HG02759 (cell line): ENCODE data around the gene PCDHA3.
"Not testable (repeated sequence)": the region's sequence is repeated elsewhere in the genome, so short reads cannot be mapped to it uniquely, and the experiment has no call there.

Source experiments
- ATAC-seq: cut with Tn5 transposase; IDR thresholded peaks from one replicate; pipeline ENCODE4 v1.9.1; 2021; ENCODE audit warnings: mild to moderate bottlenecking, moderate library complexity; ENCODE audit not compliant: unreplicated experiment

PCDHA3 gene

GRCh38 chr5:140808889-140809291 is 8.0 kb downstream of the PCDHA3 start:
- no peak for ATAC-seq

GRCh38 chr5:140821375-140822280 is 20.8 kb downstream of the PCDHA3 start, which contains the start of gene PCDHA5:
PCDHA5 (plus strand) TSS chr5:140821613.
- ATAC-seq: no peak

DNA sequence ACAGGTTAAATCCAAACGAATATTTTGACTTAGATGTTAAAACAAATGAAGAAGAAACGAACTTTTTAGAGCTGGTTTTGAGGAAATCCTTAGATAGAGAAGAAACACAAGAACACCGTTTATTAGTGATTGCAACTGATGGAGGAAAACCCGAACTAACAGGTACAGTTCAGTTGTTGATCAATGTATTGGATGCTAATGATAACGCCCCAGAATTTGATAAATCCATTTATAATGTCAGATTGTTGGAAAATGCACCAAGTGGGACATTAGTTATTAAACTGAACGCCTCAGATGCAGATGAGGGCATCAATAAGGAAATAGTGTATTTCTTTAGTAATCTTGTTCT is 21.4 kb downstream of the PCDHA3 start:
- ATAC-seq: no peak

DNA sequence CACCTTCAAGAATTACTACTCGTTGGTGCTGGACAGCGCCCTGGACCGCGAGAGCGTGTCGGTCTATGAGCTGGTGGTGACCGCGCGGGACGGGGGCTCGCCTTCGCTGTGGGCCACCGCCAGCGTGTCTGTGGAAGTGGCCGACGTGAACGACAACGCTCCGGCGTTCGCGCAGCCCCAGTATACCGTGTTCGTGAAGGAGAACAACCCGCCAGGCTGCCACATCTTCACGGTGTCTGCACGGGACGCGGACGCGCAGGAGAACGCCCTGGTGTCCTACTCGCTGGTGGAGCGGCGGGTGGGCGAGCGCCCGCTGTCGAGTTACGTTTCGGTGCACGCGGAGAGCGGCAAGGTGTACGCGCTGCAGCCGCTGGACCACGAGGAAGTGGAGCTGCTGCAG is 22.1 kb downstream of the PCDHA3 start:
- not testable (repeated sequence) for ATAC-seq

GRCh38 chr5:140823475-140823874 is 22.6 kb downstream of the PCDHA3 start:
- no peak for ATAC-seq

DNA sequence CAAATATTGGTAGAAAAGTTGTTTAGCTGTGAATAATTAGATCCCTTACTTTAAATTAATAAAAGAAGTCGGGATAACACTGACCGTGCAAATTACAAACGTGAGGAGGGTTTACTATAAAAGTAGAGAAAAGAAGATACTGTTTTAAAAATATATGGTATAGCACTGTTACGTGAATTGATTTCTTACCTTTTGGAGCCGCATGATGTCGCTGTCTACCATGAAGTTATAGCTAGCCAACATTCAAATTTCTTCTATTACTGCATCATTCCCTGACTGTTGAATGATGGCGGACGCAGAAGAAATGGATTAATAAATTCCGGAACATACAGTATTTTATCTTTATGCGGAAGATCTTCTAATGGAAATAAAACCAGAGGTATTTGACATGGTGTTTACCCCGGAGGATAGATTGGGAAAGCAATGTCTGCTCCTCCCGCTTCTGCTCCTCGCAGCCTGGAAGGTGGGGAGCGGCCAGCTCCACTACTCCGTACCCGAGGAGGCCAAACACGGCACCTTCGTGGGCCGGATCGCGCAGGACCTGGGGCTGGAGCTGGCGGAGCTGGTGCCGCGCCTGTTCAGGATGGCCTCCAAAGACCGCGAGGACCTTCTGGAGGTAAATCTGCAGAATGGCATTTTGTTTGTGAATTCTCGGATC is 27.0 kb downstream of the PCDHA3 start, which contains the start of gene PCDHA6:
PCDHA6 (plus strand) TSS at position 257 of the 658 bp plus-strand sequence; CDS start at position 389, 132 bp downstream.
- ATAC-seq: no peak

DNA sequence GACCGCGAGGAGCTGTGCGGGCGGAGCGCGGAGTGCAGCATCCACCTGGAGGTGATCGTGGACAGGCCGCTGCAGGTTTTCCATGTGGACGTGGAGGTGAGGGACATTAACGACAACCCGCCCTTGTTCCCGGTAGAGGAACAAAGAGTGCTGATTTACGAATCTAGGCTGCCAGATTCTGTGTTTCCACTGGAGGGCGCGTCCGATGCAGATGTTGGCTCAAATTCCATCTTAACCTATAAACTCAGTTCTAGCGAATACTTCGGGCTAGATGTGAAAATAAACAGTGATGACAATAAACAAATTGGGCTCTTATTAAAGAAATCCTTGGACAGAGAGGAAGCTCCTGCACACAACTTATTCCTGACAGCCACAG is 27.5 kb downstream of the PCDHA3 start:
- ATAC-seq: no peak

DNA sequence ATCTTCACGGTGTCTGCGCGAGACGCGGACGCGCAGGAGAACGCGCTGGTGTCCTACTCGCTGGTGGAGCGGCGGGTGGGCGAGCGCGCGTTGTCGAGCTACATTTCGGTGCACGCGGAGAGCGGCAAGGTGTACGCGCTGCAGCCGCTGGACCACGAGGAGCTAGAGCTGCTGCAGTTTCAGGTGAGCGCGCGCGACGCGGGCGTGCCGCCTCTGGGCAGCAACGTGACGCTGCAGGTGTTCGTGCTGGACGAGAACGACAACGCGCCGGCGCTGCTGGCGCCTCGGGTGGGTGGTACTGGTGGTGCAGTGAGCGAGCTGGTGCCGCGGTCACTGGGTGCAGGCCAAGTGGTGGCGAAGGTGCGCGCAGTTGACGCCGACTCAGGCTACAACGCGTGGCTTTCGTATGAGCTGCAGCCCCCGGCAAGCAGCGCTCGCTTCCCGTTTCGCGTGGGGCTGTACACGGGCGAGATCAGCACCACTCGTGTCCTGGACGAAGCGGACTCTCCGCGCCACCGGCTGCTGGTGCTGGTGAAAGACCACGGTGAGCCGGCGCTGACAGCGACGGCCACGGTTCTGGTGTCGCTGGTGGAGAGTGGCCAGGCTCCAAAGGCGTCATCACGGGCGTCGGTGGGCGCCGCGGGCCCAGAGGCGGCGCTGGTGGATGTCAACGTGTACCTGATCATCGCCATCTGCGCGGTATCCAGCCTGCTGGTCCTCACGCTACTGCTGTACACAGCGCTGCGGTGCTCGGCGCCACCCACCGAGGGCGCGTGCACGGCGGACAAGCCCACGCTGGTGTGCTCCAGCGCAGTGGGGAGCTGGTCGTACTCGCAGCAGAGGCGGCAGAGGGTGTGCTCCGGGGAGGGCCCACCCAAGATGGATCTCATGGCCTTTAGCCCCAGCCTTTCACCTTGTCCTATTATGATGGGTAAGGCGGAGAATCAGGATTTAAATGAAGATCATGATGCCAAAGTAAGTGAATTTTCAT is 28.9 kb downstream of the PCDHA3 start:
- not testable (repeated sequence) for ATAC-seq

GRCh38 chr5:140833993-140834392 is 33.1 kb downstream of the PCDHA3 start, which contains the start of gene PCDHA7:
PCDHA7 (plus strand) TSS chr5:140834269; CDS start chr5:140834384, 115 bp downstream.
- ATAC-seq: no peak

DNA sequence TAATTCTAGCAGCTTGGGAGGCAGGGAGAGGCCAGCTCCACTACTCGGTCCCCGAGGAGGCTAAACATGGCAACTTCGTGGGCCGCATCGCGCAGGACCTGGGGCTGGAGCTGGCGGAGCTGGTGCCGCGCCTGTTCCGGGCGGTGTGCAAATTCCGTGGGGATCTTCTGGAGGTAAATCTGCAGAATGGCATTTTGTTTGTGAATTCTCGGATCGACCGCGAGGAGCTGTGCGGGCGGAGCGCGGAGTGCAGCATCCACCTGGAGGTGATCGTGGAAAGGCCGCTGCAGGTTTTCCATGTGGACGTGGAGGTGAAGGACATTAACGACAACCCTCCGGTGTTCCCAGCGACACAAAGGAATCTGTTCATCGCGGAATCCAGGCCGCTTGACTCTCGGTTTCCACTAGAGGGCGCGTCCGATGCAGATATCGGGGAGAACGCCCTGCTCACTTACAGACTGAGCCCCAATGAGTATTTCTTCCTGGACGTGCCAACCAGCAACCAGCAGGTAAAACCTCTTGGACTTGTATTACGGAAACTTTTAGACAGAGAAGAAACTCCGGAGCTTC is 33.7 kb downstream of the PCDHA3 start:
- ATAC-seq: not testable (repeated sequence)

DNA sequence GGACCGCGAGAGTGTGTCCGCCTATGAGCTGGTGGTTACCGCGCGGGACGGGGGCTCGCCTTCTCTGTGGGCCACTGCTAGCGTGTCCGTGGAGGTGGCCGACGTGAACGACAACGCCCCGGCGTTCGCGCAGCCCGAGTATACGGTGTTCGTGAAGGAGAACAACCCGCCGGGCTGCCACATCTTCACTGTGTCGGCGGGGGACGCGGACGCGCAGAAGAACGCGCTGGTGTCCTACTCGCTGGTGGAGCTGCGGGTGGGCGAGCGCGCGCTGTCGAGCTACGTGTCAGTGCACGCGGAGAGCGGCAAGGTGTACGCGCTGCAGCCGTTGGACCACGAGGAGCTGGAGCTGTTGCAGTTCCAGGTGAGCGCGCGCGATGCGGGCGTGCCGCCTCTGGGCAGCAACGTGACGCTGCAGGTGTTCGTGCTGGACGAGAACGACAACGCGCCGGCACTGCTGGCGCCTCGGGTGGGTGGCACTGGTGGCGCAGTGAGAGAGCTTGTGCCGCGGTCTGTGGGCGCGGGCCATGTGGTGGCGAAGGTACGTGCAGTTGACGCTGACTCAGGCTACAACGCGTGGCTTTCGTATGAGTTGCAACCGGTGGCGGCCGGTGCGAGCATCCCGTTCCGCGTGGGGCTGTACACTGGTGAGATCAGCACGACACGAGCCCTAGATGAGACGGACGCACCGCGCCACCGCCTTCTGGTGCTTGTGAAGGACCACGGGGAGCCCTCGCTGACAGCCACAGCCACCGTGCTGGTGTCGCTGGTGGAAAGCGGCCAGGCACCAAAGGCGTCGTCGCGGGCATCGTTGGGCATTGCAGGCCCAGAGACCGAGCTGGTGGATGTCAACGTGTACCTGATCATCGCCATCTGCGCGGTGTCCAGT is 35.0 kb downstream of the PCDHA3 start:
- ATAC-seq: no peak

DNA sequence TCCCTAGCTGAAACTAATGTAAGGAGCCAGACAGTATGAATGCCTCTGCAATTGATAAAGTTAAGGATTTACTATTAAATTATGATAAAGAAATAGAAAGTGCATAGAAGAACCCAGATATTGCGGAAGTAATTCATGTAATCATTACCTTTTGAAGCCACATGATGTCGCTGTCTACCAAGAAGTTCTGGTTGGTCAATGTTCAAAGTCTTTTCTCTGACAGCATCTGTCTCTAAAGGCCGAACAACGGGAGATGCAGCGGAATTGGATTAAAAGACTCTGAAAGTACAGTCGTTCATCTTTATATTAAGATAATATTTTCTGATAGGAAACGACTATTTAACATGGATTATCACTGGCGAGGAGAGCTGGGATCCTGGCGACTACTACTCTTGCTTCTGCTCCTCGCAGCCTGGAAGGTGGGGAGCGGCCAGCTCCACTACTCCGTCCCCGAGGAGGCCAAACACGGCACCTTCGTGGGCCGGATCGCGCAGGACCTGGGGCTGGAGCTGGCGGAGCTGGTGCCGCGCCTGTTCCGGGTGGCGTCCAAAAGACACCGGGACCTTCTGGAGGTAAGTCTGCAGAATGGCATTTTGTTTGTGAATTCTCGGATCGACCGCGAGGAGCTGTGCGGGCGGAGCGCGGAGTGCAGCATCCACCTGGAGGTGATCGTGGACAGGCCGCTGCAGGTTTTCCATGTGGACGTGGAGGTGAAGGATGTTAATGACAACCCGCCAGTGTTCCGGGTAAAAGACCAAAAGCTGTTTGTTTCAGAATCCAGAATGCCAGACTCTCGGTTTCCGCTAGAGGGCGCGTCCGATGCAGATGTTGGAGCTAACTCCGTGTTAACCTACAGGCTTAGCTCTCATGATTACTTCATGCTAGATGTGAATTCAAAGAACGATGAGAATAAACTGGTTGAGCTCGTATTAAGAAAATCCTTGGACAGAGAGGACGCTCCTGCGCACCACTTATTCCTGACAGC is 40.4 kb downstream of the PCDHA3 start, which contains the start of gene PCDHA8:
PCDHA8 (plus strand) TSS at position 210 of the 985 bp plus-strand sequence; CDS start at position 345, 135 bp downstream.
- ATAC-seq: no peak

DNA sequence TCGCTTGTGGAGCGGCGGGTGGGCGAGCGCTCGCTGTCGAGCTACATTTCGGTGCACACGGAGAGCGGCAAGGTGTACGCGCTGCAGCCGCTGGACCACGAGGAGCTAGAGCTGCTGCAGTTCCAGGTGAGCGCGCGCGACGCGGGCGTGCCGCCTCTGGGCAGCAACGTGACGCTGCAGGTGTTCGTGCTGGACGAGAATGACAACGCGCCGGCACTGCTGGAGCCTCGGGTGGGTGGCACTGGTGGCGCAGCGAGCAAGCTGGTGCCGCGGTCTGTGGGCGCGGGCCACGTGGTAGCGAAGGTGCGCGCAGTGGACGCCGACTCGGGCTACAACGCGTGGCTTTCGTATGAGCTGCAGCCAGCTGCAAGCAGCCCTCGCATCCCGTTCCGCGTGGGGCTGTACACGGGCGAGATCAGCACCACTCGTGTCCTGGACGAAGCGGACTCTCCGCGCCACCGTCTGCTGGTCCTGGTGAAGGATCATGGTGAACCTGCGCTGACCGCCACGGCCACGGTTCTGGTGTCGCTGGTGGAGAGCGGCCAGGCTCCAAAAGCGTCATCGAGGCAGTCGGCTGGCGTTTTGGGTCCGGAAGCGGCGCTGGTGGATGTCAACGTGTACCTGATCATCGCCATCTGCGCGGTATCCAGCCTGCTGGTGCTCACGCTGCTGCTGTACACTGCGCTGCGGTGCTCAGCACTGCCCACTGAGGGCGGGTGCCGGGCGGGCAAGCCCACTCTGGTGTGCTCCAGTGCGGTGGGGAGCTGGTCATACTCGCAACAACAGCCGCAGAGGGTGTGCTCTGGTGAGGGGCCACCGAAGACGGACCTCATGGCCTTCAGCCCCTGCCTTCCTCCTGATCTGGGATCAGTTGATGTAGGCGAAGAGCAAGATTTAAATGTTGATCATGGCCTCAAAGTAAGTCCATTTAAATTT is 42.2 kb downstream of the PCDHA3 start:
- no peak for ATAC-seq

DNA sequence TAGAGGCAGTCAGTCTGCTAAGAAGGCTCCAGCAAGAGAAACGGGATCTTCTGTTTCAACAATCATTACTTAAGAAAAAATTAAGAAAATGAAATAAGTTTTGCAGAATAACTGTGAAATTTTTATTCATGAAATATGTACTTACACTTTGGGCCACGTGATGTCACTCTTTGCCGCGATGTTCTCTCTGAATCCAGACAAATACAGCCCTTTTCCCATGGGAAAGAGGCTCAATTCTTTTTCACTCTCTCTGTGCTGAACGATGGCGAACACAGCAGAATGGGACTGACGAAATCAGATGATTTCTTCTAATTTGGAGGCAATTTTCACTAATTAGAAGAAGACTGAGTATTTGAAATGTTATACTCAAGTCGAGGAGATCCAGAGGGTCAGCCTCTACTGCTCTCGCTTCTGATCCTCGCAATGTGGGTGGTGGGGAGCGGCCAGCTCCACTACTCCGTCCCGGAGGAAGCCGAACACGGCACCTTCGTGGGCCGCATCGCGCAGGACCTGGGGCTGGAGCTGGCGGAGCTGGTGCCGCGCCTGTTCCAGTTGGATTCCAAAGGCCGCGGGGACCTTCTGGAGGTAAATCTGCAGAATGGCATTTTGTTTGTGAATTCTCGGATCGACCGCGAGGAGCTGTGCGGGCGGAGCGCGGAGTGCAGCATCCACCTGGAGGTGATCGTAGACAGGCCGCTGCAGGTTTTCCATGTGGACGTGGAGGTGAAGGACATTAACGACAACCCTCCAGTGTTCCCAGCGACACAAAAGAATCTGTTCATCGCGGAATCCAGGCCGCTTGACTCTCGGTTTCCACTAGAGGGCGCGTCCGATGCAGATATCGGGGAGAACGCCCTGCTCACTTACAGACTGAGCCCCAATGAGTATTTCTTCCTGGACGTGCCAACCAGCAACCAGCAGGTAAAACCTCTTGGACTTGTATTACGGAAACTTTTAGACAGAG is 47.6 kb downstream of the PCDHA3 start, which contains the start of gene PCDHA9:
PCDHA9 (plus strand) TSS at position 244 of the 964 bp plus-strand sequence; CDS start at position 358, 114 bp downstream.
- not testable (repeated sequence) for ATAC-seq

GRCh38 chr5:140849831-140850634 is 49.2 kb downstream of the PCDHA3 start:
- ATAC-seq: not testable (repeated sequence)
